SK-N-SH (cell line): ENCODE results near the gene SEZ6. TPM values are rescaled to one million over a fixed set of nuclear protein-coding genes. Genes with fewer than 3 reads are reported as not detected.

Experiments
- CTCF ChIA-PET: fragments of 300-600, 350-600 bp; formaldehyde crosslinking; extraction: SDS; loops from one replicate; lab custom pipeline; 2021; lab: Yijun Ruan, JAX
- POLR2A ChIA-PET: fragments of 350-600 bp; sonication (Branson Sonifier 250); formaldehyde crosslinking; extraction: SDS; loops from one replicate; lab custom pipeline; 2020; ENCODE audit warnings: antibody characterized with exemption, inconsistent platforms; lab: Yijun Ruan, JAX
- DNase-seq: peaks from one replicate; pipeline ENCODE4 v3.0.0; 2012
- H2AFZ ChIP-seq: fragments of 200-600 bp; sonication (generic); 2 replicates; pipeline ENCODE4 v1.8.1; 2016; ENCODE audit warnings: antibody characterized with exemption, mild to moderate bottlenecking, low read depth
- H3F3A ChIP-seq: fragments of 200-600 bp; sonication (generic); replicated peaks from 2 replicates; pipeline ENCODE3; 2016; ENCODE audit warnings: antibody characterized with exemption, mild to moderate bottlenecking; ENCODE audit not compliant: insufficient read depth
- H3K27ac ChIP-seq, 2 experiments: fragments of 200-500 bp in 1 of 2; fragments of 200-600 bp in 1 of 2; sonication (Bioruptor generic) in 1 of 2; sonication (generic), shearing (Covaris generic) in 1 of 2; 2 replicates each; pipeline versions ENCODE4 v1.5.1 to v1.6.1; 2014 to 2016; ENCODE audit warnings: low read depth in 2 of 2, inconsistent platforms in 1 of 2, low read length in 1 of 2, mild to moderate bottlenecking in 1 of 2, mixed read lengths in 1 of 2
- H3K27me3 ChIP-seq: fragments of 200-600 bp; sonication (generic), shearing (Covaris generic); 2 replicates; pipeline ENCODE4 v1.6.1; 2016; ENCODE audit warnings: mixed run types; ENCODE audit not compliant: insufficient read depth
- H3K36me3 ChIP-seq, 2 experiments: fragments of 200-500 bp in 1 of 2; fragments of 200-600 bp in 1 of 2; sonication (Bioruptor generic) in 1 of 2; sonication (generic) in 1 of 2; replicated peaks in 1 of 2; 2 replicates each; pipeline versions ENCODE3 to v1.5.1; 2014 to 2016; ENCODE audit warnings: low read length in 1 of 2, mild to moderate bottlenecking in 1 of 2; ENCODE audit not compliant: insufficient read depth in 2 of 2, control insufficient read depth in 1 of 2
- H3K4me1 ChIP-seq, 2 experiments: fragments of 200-500 bp in 1 of 2; fragments of 200-600 bp in 1 of 2; sonication (Bioruptor generic) in 1 of 2; sonication (generic), shearing (Covaris generic) in 1 of 2; 2 replicates each; pipeline versions ENCODE4 v1.5.1 to v1.6.1; 2014 to 2016; ENCODE audit warnings: low read depth in 1 of 2, low read length in 1 of 2, mixed run types in 1 of 2; ENCODE audit not compliant: insufficient read depth in 2 of 2, control insufficient read depth in 1 of 2
- H3K4me2 ChIP-seq: fragments of 200-600 bp; sonication (generic), shearing (Covaris generic); 2 replicates; pipeline ENCODE4 v1.6.1; 2017; ENCODE audit warnings: mixed run types
- H3K4me3 ChIP-seq, 2 experiments: fragments of 200-500 bp in 1 of 2; fragments of 200-600 bp in 1 of 2; sonication (Bioruptor generic) in 1 of 2; sonication (generic), shearing (Covaris generic) in 1 of 2; 2 replicates each; pipeline versions ENCODE4 v1.5.1 to v1.8.1; 2014 to 2016; ENCODE audit warnings: low read depth in 2 of 2, inconsistent platforms in 1 of 2, low read length in 1 of 2, mild to moderate bottlenecking in 1 of 2, mixed read lengths in 1 of 2, moderate library complexity in 1 of 2
- H3K79me2 ChIP-seq: fragments of 200-600 bp; sonication (generic); 2 replicates; pipeline ENCODE4 v1.8.1; 2017; ENCODE audit warnings: mild to moderate bottlenecking; ENCODE audit not compliant: insufficient read depth
- H3K9ac ChIP-seq: fragments of 200-600 bp; sonication (generic); 2 replicates; pipeline ENCODE4 v1.6.1; 2017; ENCODE audit warnings: mixed run types
- H3K9me2 ChIP-seq: fragments of 200-600 bp; sonication (generic); 2 replicates; pipeline ENCODE4 v1.6.1; 2017; ENCODE audit warnings: mixed run types
- H3K9me3 ChIP-seq: fragments of 200-600 bp; sonication (generic); 2 replicates; pipeline ENCODE4 v1.6.1; 2017; ENCODE audit warnings: mixed run types, mild to moderate bottlenecking, moderate library complexity
- H4K20me1 ChIP-seq: fragments of 200-600 bp; sonication (generic); 2 replicates; pipeline ENCODE4 v1.6.1; 2017; ENCODE audit warnings: mild to moderate bottlenecking, mixed run types; ENCODE audit not compliant: insufficient read depth
- FOXJ3 ChIP-seq: sonication (generic); formaldehyde crosslinking; IDR thresholded peaks from 2 replicates; pipeline ENCODE4 v1.5.1; 2020; ENCODE audit warnings: mild to moderate bottlenecking, missing genetic modification reagents
- GABPA ChIP-seq: IDR thresholded peaks from 2 replicates; pipeline ENCODE4 v1.4.0; 2012; ENCODE audit warnings: low read depth, mild to moderate bottlenecking
- MEF2A ChIP-seq: IDR thresholded peaks from 2 replicates; pipeline ENCODE4 v1.4.0; 2012; ENCODE audit warnings: low read depth, borderline replicate concordance
- PBX3 ChIP-seq: IDR thresholded peaks from 2 replicates; pipeline ENCODE4; 2012
- REST ChIP-seq: IDR thresholded peaks from 2 replicates; pipeline ENCODE4 v1.6.1; 2012; ENCODE audit warnings: mild to moderate bottlenecking, low read depth, low read length, moderate library complexity
- RFX5 ChIP-seq: IDR thresholded peaks from 2 replicates; pipeline ENCODE4 v1.6.1; 2012; ENCODE audit warnings: mild to moderate bottlenecking, improper control_type of control experiment, low read length
- USF1 ChIP-seq: IDR thresholded peaks from 2 replicates; pipeline ENCODE4 v1.4.0; 2012; ENCODE audit warnings: low read depth, borderline replicate concordance
- WGBS: methylation state at CpG from one replicate; pipeline ENCODE4 v1.1.6; 2017; ENCODE audit warnings: low lambda C conversion rate; 5-methylcytosine and 5-hydroxymethylcytosine counted together
- polyA plus RNA-seq, 3 experiments: library from polyadenylated mRNA; depleted of rRNA; stranded (reverse); fragments of >200 nt; gene quantifications; 2 replicates each; pipeline ENCODE4 v1.2.3, GENCODE V29; 2012
- TF ChIP-seq, protein P1 (sequence below): IDR thresholded peaks from 2 replicates; pipeline ENCODE4 v1.4.0; 2012; ENCODE audit warnings: low read depth, borderline replicate concordance
- TF ChIP-seq, protein P2 (sequence below): fragments of 150-350 bp; IDR thresholded peaks from 2 replicates; pipeline ENCODE4 v1.6.1; 2016; ENCODE audit warnings: mild to moderate bottlenecking, low read depth, low read length

The SEZ6 gene
- polyA plus RNA-seq, 1 of the 3 experiments (the other 2 are of a cell fraction) = 0.12 TPM

DNA sequence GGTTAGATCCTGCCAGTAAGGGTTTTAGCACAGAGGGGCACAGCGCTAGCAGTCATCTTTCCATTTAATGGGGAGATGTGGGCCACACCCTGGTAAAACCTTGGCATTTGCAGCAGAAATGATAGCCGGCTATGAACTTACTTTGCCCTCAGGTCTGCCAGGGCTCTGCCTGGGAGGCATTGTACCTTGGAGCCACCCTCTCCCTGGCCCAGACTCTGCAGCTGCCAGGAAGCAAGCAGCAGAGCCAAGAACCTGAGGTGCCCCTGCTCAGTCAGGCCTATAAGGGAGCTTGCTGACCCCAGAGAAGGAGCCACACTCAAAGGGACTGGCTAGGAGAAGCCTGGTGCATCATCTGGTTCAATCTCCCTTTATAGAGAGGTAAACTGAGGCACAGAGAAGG, 30.8 kb downstream of the SEZ6 start:
- Histone ChIP-seq H3K79me2 (no peaks in the 10 kb centered on the region), H3K4me2 (no peak overlapping the region), H3F3A (no peaks in the 10 kb centered on the region), H3K4me3 (no peak overlapping the region), H3K36me3 (no peaks in the 10 kb centered on the region), H4K20me1 (0 out of 2 replicates have a peak, but pooled peaks cover 4% of the 10 kb centered on the region), H2AFZ (no peak overlapping the region), H3K27ac (peak overlapping the region in 1 of 2 experiments; percentile 96; a peak in 2 of 4 replicates), H3K9me3 (no peaks in the 10 kb centered on the region), H3K4me1 (peaks cover 0 to 81% of the 10 kb centered on the region in 2 experiments; a peak in 3 of 4 replicates), H3K9me2 (no peaks in the 10 kb centered on the region), H3K27me3 (peaks cover 4% of the 10 kb centered on the region; the same call in 1 of the 2 replicates), H3K9ac (no peak overlapping the region)
- POLR2A ChIA-PET = interaction anchor here (1.5 kb wide), 1 partner anchor 21 kb away, joined by 3 read pairs; no protein-coding TSS in a partner anchor
- WGBS = 88% methylated on average over 2 of the region's 2 CpGs
- TF ChIP-seq PBX3 (no peak), USF1 (no peak), MEF2A (no peak), GABPA (no peak), FOXJ3 (CRISPR knock-in tag) (no peak), REST (no peak), RFX5 (no peak)
- TF ChIP-seq, protein P1, sequence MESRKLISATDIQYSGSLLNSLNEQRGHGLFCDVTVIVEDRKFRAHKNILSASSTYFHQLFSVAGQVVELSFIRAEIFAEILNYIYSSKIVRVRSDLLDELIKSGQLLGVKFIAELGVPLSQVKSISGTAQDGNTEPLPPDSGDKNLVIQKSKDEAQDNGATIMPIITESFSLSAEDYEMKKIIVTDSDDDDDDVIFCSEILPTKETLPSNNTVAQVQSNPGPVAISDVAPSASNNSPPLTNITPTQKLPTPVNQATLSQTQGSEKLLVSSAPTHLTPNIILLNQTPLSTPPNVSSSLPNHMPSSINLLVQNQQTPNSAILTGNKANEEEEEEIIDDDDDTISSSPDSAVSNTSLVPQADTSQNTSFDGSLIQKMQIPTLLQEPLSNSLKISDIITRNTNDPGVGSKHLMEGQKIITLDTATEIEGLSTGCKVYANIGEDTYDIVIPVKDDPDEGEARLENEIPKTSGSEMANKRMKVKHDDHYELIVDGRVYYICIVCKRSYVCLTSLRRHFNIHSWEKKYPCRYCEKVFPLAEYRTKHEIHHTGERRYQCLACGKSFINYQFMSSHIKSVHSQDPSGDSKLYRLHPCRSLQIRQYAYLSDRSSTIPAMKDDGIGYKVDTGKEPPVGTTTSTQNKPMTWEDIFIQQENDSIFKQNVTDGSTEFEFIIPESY = no peak
- TF ChIP-seq, protein P2, sequence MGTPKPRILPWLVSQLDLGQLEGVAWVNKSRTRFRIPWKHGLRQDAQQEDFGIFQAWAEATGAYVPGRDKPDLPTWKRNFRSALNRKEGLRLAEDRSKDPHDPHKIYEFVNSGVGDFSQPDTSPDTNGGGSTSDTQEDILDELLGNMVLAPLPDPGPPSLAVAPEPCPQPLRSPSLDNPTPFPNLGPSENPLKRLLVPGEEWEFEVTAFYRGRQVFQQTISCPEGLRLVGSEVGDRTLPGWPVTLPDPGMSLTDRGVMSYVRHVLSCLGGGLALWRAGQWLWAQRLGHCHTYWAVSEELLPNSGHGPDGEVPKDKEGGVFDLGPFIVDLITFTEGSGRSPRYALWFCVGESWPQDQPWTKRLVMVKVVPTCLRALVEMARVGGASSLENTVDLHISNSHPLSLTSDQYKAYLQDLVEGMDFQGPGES = no peak
- DNase-seq = no peak
- CTCF ChIA-PET = interaction anchor here (2.7 to 10.2 kb wide), 3 partner anchors 11 to 138 kb away, joined by 11 to 341 read pairs (median 20); no protein-coding TSS in a partner anchor
